CD4-positive, alpha-beta T cell treated with Interleukin-17A for 4 hours (primary cell): ENCODE results near the gene OGN.
"Not testable (repeated sequence)": the region's sequence is repeated elsewhere in the genome, so short reads cannot be mapped to it uniquely, and the experiment has no call there.

Experiments used
- DNase-seq: peaks from one replicate; pipeline ENCODE4 v3.0.0-alpha.2; 2020; ENCODE audit warnings: mixed read lengths

Gene OGN

GRCh38 chr9:92404042-92404836 lies at the start of gene OGN:
Gene OGN (minus strand): TSS chr9:92404578. CDS start chr9:92403407, 1,171 bp downstream.
- no peak for DNase-seq

GRCh38 chr9:92446536-92446935 lies 42.2 kb upstream of the OGN start:
- no peak for DNase-seq

- no peak for DNase-seq
Measured at GRCh38 chr9:92444841-92445240, 40.5 kb upstream of the OGN start.

GRCh38 chr9:92440751-92441046 lies 36.3 kb upstream of the OGN start:
- DNase-seq = no peak

- DNase-seq = no peak
Measured at GRCh38 chr9:92439921-92440750, 35.8 kb upstream of the OGN start.

GRCh38 chr9:92438900-92439526 lies 34.6 kb upstream of the OGN start:
- DNase-seq = no peak

- no peak for DNase-seq
Measured at GRCh38 chr9:92435263-92435662, 30.9 kb upstream of the OGN start.

- no peak for DNase-seq
Measured at GRCh38 chr9:92432972-92433548, 28.7 kb upstream of the OGN start.

- DNase-seq = no peak
Measured at GRCh38 chr9:92432350-92432749, 28.0 kb upstream of the OGN start.

GRCh38 chr9:92429836-92430235 lies 25.5 kb upstream of the OGN start:
- no peak for DNase-seq

- no peak for DNase-seq
Measured at GRCh38 chr9:92426501-92427145, 22.2 kb upstream of the OGN start.

- DNase-seq = no peak
Measured at GRCh38 chr9:92425474-92425873, 21.1 kb upstream of the OGN start.

- DNase-seq = no peak
Measured at GRCh38 chr9:92424340-92424739, 20.0 kb upstream of the OGN start, which contains the start of gene OMD. Gene OMD (minus strand): TSS chr9:92424471. CDS start chr9:92417558, 6,913 bp downstream.

GRCh38 chr9:92423612-92424011 lies 19.2 kb upstream of the OGN start:
- DNase-seq = no peak

GRCh38 chr9:92422611-92423338 lies 18.4 kb upstream of the OGN start:
- DNase-seq = no peak

- no peak for DNase-seq
Measured at GRCh38 chr9:92414566-92414965, 10.2 kb upstream of the OGN start.

GRCh38 chr9:92411157-92411556 lies 6.8 kb upstream of the OGN start:
- not testable (repeated sequence) for DNase-seq

- no peak for DNase-seq
Measured at GRCh38 chr9:92408747-92409478, 4.5 kb upstream of the OGN start.

- no peak for DNase-seq
Measured at GRCh38 chr9:92407818-92408217, 3.4 kb upstream of the OGN start.

GRCh38 chr9:92406477-92406876 lies 2.1 kb upstream of the OGN start:
- DNase-seq = peak; percentile 46

- DNase-seq = no peak
Measured at GRCh38 chr9:92405818-92406217, 1.4 kb upstream of the OGN start.
